PFSK-1 (cell line): ENCODE data around the gene MFRP.

ENCODE experiments used
- POLR2AphosphoS5 ChIP-seq: IDR thresholded peaks from 2 replicates; pipeline ENCODE4 v1.6.1; 2012; ENCODE audit warnings: low read depth, mild to moderate bottlenecking, control low read depth, low read length, moderate library complexity
- REST ChIP-seq, 2 experiments: IDR thresholded peaks; 2 replicates each; pipeline versions ENCODE4 v1.6.1 to v1.8.0; 2011 to 2012; ENCODE audit warnings: low read depth in 2 of 2, low read length in 2 of 2, control low read depth in 1 of 2, inconsistent platforms in 1 of 2, mild to moderate bottlenecking in 1 of 2, moderate library complexity in 1 of 2; ENCODE audit not compliant: insufficient read depth in 1 of 2
- SIN3A ChIP-seq: IDR thresholded peaks from 2 replicates; pipeline ENCODE4 v1.6.1; 2012; ENCODE audit warnings: mild to moderate bottlenecking, low read length, moderate library complexity, borderline replicate concordance; ENCODE audit not compliant: insufficient read depth
- TAF1 ChIP-seq: IDR thresholded peaks from 2 replicates; pipeline ENCODE4 v1.6.1; 2012; ENCODE audit warnings: low read length, control low read depth, borderline replicate concordance; ENCODE audit not compliant: insufficient read depth

DNA sequence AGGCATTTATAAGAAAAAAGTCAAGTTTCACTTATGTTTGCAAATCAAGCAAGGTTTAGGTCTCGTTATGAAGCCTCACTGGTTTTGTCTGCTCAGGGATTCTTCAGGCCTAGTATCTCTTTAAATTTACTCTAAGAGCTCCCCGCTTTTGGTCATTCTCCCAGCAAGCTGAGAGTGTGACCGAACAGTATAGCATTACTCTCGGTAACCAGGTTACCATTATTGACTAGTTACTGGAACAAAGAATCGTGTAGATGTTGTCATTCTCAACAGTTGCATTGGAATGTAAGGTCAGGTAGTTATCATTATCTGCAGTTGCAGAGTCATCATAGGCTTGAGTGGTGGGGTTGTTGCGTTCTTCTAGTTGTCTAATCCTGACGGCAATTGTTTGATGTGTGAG is 44.8 kb upstream of the MFRP start:
- no peak for TF ChIP-seq SIN3A
- TF ChIP-seq POLR2AphosphoS5, result no peak
- TF ChIP-seq REST (IDR thresholded peaks at IDR 0.05; ENCODE audit: insufficient read depth in 1 of 2, low read depth in 2 of 2, low read length in 2 of 2), result no peak
- TF ChIP-seq TAF1, result no peak
